H1 (cell line): ENCODE data around the gene MAGI1. TPM values are rescaled to one million over a fixed set of nuclear protein-coding genes. Genes with fewer than 3 reads are reported as not detected.

ENCODE experiments used
- CTCF ChIA-PET: fragments of 300-600 bp; sonication (Branson Sonifier 250); formaldehyde crosslinking; loops from one replicate; lab custom pipeline; 2021; ENCODE audit not compliant: partially characterized antibody; lab: Charles Lee
- POLR2A ChIA-PET: fragments of 300-600 bp; sonication (Branson Sonifier 250); formaldehyde crosslinking; loops from one replicate; lab custom pipeline; 2021; ENCODE audit warnings: inconsistent platforms; ENCODE audit not compliant: partially characterized antibody; lab: Charles Lee
- DNase-seq, 2 experiments: peaks; one replicate each; pipeline versions ENCODE4 v3.0.0 to v3.0.0-alpha.2; 2010 to 2022; ENCODE audit warnings: low spot score in 2 of 2, low read depth in 1 of 2, mixed read lengths in 1 of 2
- FAIRE-seq: peaks from 2 replicates; lab custom pipeline; 2011; peaks lifted over from hg19 to GRCh38; lab: Jason Lieb, UNC
- H2AFZ ChIP-seq: 2 replicates; pipeline ENCODE4 v1.8.1; 2012; ENCODE audit warnings: low read length, inconsistent platforms
- H2AK5ac ChIP-seq: 2 replicates; pipeline ENCODE4 v1.6.1; 2013; ENCODE audit warnings: low read depth, low read length
- H2BK120ac ChIP-seq: replicated peaks from 2 replicates; pipeline ENCODE3; 2013; ENCODE audit warnings: low read depth, low read length, inconsistent platforms
- H2BK12ac ChIP-seq: 2 replicates; pipeline ENCODE4 v1.6.1; 2013; ENCODE audit warnings: low read depth, low read length
- H2BK15ac ChIP-seq: 2 replicates; pipeline ENCODE4 v1.6.1; 2013; ENCODE audit warnings: low read length
- H2BK20ac ChIP-seq: 2 replicates; pipeline ENCODE4 v1.6.1; 2013; ENCODE audit warnings: low read length
- H2BK5ac ChIP-seq: 2 replicates; pipeline ENCODE4 v1.6.1; 2013; ENCODE audit warnings: low read depth, low read length
- H3K14ac ChIP-seq: 2 replicates; pipeline ENCODE4 v1.6.1; 2013; ENCODE audit warnings: inconsistent platforms; ENCODE audit not compliant: insufficient read length
- H3K18ac ChIP-seq: 2 replicates; pipeline ENCODE4 v1.6.1; 2013; ENCODE audit warnings: low read length; ENCODE audit errors: extremely low read depth
- H3K23ac ChIP-seq: 2 replicates; pipeline ENCODE4 v1.6.1; 2013; ENCODE audit warnings: inconsistent platforms; ENCODE audit not compliant: insufficient read length
- H3K23me2 ChIP-seq: 2 replicates; pipeline ENCODE4 v1.6.1; 2013; ENCODE audit warnings: low read depth, low read length
- H3K27ac ChIP-seq: 2 replicates; pipeline ENCODE4 v1.6.1; 2011; ENCODE audit warnings: low read depth, low read length, inconsistent platforms
- H3K27me3 ChIP-seq, 4 experiments: replicated peaks in 1 of 4; 1 replicate in 1 of 4; 2 replicates in 3 of 4; pipeline versions ENCODE4 v1.6.1 to v1.8.1; 2011 to 2013; ENCODE audit warnings: low read length in 3 of 4, mild to moderate bottlenecking in 3 of 4, inconsistent platforms in 2 of 4, mixed read lengths in 2 of 4, moderate library complexity in 1 of 4; ENCODE audit not compliant: control insufficient read depth in 3 of 4, insufficient read depth in 3 of 4; ENCODE audit errors: extremely low read depth in 1 of 4
- H3K36me3 ChIP-seq, 4 experiments: 2 replicates each; pipeline versions ENCODE4 v1.6.1 to v1.8.1; 2011 to 2013; ENCODE audit warnings: mild to moderate bottlenecking in 4 of 4, low read length in 3 of 4, moderate library complexity in 2 of 4, control low read depth in 1 of 4, inconsistent platforms in 1 of 4; ENCODE audit not compliant: insufficient read depth in 4 of 4, control insufficient read depth in 2 of 4
- H3K4ac ChIP-seq: replicated peaks from 2 replicates; pipeline ENCODE3; 2013; ENCODE audit warnings: low read length, low read depth, mixed read lengths, inconsistent platforms; ENCODE audit not compliant: insufficient read length
- H3K4me1 ChIP-seq, 4 experiments: replicated peaks in 1 of 4; 1 replicate in 1 of 4; 2 replicates in 3 of 4; pipeline versions ENCODE4 v1.6.1 to v1.8.1; 2011 to 2013; ENCODE audit warnings: low read length in 3 of 4, inconsistent platforms in 2 of 4, mixed read lengths in 1 of 4; ENCODE audit not compliant: insufficient read depth in 4 of 4, control insufficient read depth in 3 of 4
- H3K4me2 ChIP-seq, 2 experiments: 2 replicates each; pipeline versions ENCODE4 v1.6.1 to v1.8.1; 2011 to 2013; ENCODE audit warnings: low read depth in 2 of 2, low read length in 2 of 2, control low read depth in 1 of 2, inconsistent platforms in 1 of 2, mild to moderate bottlenecking in 1 of 2; ENCODE audit not compliant: insufficient read depth in 1 of 2
- H3K4me3 ChIP-seq, 4 experiments: fragments of 200-600, 300-600 bp in 1 of 4; sonication (generic), shearing (Covaris generic), sonication (Bioruptor Twin) in 1 of 4; 2 replicates each; pipeline versions ENCODE4 v1.5.1 to v1.8.1; 2011 to 2016; ENCODE audit warnings: low read length in 4 of 4, low read depth in 3 of 4, control low read depth in 2 of 4, inconsistent platforms in 2 of 4, mild to moderate bottlenecking in 2 of 4, mixed read lengths in 1 of 4, moderate library complexity in 1 of 4; ENCODE audit not compliant: insufficient read depth in 2 of 4; ENCODE audit errors: extremely low read depth in 1 of 4
- H3K56ac ChIP-seq: replicated peaks from 2 replicates; pipeline ENCODE3; 2013; ENCODE audit warnings: low read depth, mild to moderate bottlenecking, mixed read lengths, low read length, inconsistent platforms; ENCODE audit not compliant: insufficient read length
- H3K79me1 ChIP-seq: 2 replicates; pipeline ENCODE4 v1.6.1; 2013; ENCODE audit warnings: low read depth, low read length, control low read depth
- H3K79me2 ChIP-seq, 2 experiments: 2 replicates each; pipeline versions ENCODE4 v1.6.1 to v1.8.1; 2012 to 2013; ENCODE audit warnings: low read length in 2 of 2, mild to moderate bottlenecking in 2 of 2, inconsistent platforms in 1 of 2; ENCODE audit not compliant: insufficient read depth in 2 of 2, control insufficient read depth in 1 of 2
- H3K9ac ChIP-seq, 4 experiments: replicated peaks in 1 of 4; 1 replicate in 1 of 4; 2 replicates in 3 of 4; pipeline versions ENCODE4 v1.6.1 to v1.8.1; 2011 to 2013; ENCODE audit warnings: low read depth in 3 of 4, low read length in 3 of 4, control low read depth in 2 of 4, mild to moderate bottlenecking in 2 of 4, moderate library complexity in 2 of 4, inconsistent platforms in 1 of 4; ENCODE audit errors: extremely low read depth in 1 of 4
- H3K9me3 ChIP-seq, 2 experiments: 2 replicates each; pipeline versions ENCODE4 v1.6.1 to v1.8.1; 2012 to 2013; ENCODE audit warnings: mild to moderate bottlenecking in 2 of 2, moderate library complexity in 2 of 2, control low read depth in 1 of 2, inconsistent platforms in 1 of 2, low read depth in 1 of 2, low read length in 1 of 2, mixed read lengths in 1 of 2; ENCODE audit not compliant: insufficient read depth in 2 of 2
- H4K20me1 ChIP-seq, 2 experiments: replicated peaks in 1 of 2; 2 replicates each; pipeline versions ENCODE3 to v1.8.1; 2011 to 2013; ENCODE audit warnings: inconsistent platforms in 2 of 2, low read length in 2 of 2, mild to moderate bottlenecking in 1 of 2; ENCODE audit not compliant: insufficient read depth in 2 of 2, control insufficient read depth in 1 of 2
- H4K5ac ChIP-seq: 2 replicates; pipeline ENCODE4 v1.6.1; 2013; ENCODE audit warnings: low read length, low read depth, mixed read lengths, inconsistent platforms; ENCODE audit not compliant: insufficient read length
- H4K8ac ChIP-seq: 2 replicates; pipeline ENCODE4 v1.8.0; 2013; ENCODE audit warnings: mild to moderate bottlenecking, moderate library complexity, low read length, inconsistent platforms; ENCODE audit not compliant: insufficient read depth; ENCODE audit errors: extremely low read depth
- H4K91ac ChIP-seq: replicated peaks from 2 replicates; pipeline ENCODE3; 2013; ENCODE audit warnings: low read length, mixed read lengths, inconsistent platforms; ENCODE audit not compliant: insufficient read length
- JUN ChIP-seq: IDR thresholded peaks from 2 replicates; pipeline ENCODE4 v1.6.1; 2011; ENCODE audit warnings: low read depth, mild to moderate bottlenecking, improper control_type of control experiment, low read length
- POLR2A ChIP-seq, 2 experiments: IDR thresholded peaks; 1 replicate in 1 of 2; 2 replicates in 1 of 2; pipeline ENCODE4 v1.6.1; 2011; ENCODE audit warnings: low read depth in 2 of 2, low read length in 2 of 2, mild to moderate bottlenecking in 2 of 2; ENCODE audit errors: control extremely low read depth in 1 of 2
- WGBS, 2 experiments: shearing (Covaris generic) in 1 of 2; methylation state at CpG; one replicate each; pipeline versions ENCODE4 v1.1.6 to v1.1.7; 2013 to 2015; ENCODE audit warnings: low lambda C conversion rate in 2 of 2, mixed read lengths in 2 of 2, inconsistent platforms in 1 of 2, low coverage in 1 of 2, missing lambda C conversion rate in 1 of 2; ENCODE audit not compliant: insufficient replicate concordance in 2 of 2, insufficient coverage in 1 of 2, insufficient read length in 1 of 2; ENCODE audit errors: extremely low coverage in 1 of 2, missing lambda C conversion rate in 1 of 2; 5-methylcytosine and 5-hydroxymethylcytosine counted together
- polyA plus RNA-seq, 7 experiments: library from polyadenylated mRNA; depleted of rRNA in 3 of 7; stranded (reverse) in 5 of 7; unstranded in 2 of 7; fragments of >200 nt in 5 of 7; fragments of 200-250 nt in 2 of 7; gene quantifications; 1 replicate in 5 of 7; 2 replicates in 1 of 7; 4 replicates in 1 of 7; pipeline versions ENCODE4 v1.2.1 to v1.2.3, GENCODE V29; 2011 to 2013; ENCODE audit warnings: missing spikeins in 2 of 7, mixed read lengths in 2 of 7
- total RNA-seq: library from RNA; stranded (reverse); fragmentation: NEBNext Ultra II Directional; extraction: Animal tissue kit (Norgen Biotek cat#: 25700); gene quantifications from 2 replicates; pipeline ENCODE4 v1.2.1, GENCODE V29; 2021

The MAGI1 gene
- total and polyA plus RNA-seq, 2 of the 8 experiments (the other 6 are each of a cell fraction or from before 2014, with no cell fraction given) = 19.8 to 78.0 TPM

DNA sequence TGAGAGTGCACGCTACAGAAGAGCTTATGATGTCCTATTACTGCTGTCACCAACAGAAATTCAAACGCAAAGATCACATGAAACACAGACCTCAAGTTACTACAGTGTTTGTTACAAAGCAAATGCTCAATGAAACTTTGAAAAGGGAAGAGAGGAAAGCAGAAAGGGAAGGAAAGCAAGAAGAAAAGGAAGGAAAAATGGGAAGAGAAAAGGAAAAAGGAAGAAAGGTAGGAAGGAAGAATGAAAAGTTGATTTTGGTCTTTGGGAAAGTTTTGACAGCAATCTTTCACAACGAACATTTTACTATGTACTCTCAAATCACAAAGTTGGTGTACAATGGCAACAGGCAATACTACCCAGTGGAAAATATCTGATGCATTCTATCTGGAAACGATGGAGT, 514.8 kb downstream of the MAGI1 start:
- no peak for FAIRE-seq

More for the DNA sequence above, 514.8 kb downstream of the MAGI1 start:
- Histone ChIP-seq H3K14ac (no peak overlapping the region), H3K36me3 (no peaks in the 10 kb centered on the region), H3K79me2 (peaks cover 5 to 62% of the 10 kb centered on the region in 2 experiments; a peak in 3 of 4 replicates), H3K23me2 (no peaks in the 10 kb centered on the region; the same call in 1 of the 2 replicates), H3K79me1 (no peaks in the 10 kb centered on the region; the same call in 1 of the 2 replicates), H2BK15ac (no peak overlapping the region), H2BK20ac (no peak overlapping the region), H4K5ac (no peak overlapping the region), H4K8ac (no peak overlapping the region), H4K20me1 (peaks cover 0 to 2% of the 10 kb centered on the region in 2 experiments), H3K23ac (no peak overlapping the region), H2AK5ac (no peak overlapping the region), H2BK5ac (no peak overlapping the region), H3K18ac (no peak overlapping the region), H3K9me3 (no peaks in the 10 kb centered on the region), H4K91ac (no peak overlapping the region), H3K27ac (no peak overlapping the region), H3K9ac (no peak overlapping the region), H3K4me2 (no peak overlapping the region), H2AFZ (no peak overlapping the region), H3K56ac (no peak overlapping the region), H3K4ac (no peak overlapping the region), H3K4me1 (peaks cover 0 to 14% (median 8%) of the 10 kb centered on the region in 4 experiments; a peak in 2 of 7 replicates), H2BK12ac (no peak overlapping the region), H3K4me3 (no peak overlapping the region), H2BK120ac (no peak overlapping the region), H3K27me3 (no peaks in the 10 kb centered on the region)
- DNase-seq = no peak
- ChIA-PET POLR2A (interaction anchor here (1.5 kb wide), 1 partner anchor 15 kb away, joined by 3 read pairs; no protein-coding TSS in a partner anchor), CTCF (no interaction called here)
- TF ChIP-seq JUN (no peak), POLR2A (IDR thresholded peaks at IDR 0.05; ENCODE audit: control extremely low read depth in 1 of 2, low read depth in 2 of 2, low read length in 2 of 2) (no peak)
- WGBS, 2 experiments = 84% methylated on average over 4 of the region's 4 CpGs; no CpG with 5 or more reads in 1 of the 2 experiments
